GM21723 (cell line): Measurements from ENCODE around the gene DTWD2.
"Not testable (repeated sequence)": the region's sequence is repeated elsewhere in the genome, so short reads cannot be mapped to it uniquely, and the experiment has no call there.

Source experiments
- ATAC-seq: cut with Tn5 transposase; IDR thresholded peaks from one replicate; pipeline ENCODE4 v1.9.1; 2021; ENCODE audit warnings: mild to moderate bottlenecking, moderate library complexity; ENCODE audit not compliant: unreplicated experiment

DTWD2 gene

GRCh38 chr5:118882666-118883065, 105.7 kb downstream of the DTWD2 start:
- no peak for ATAC-seq

GRCh38 chr5:118876852-118877251, 111.5 kb downstream of the DTWD2 start:
- not testable (repeated sequence) for ATAC-seq

- ATAC-seq = no peak
Observed at GRCh38 chr5:118875131-118875530, 113.2 kb downstream of the DTWD2 start.

- no peak for ATAC-seq
Observed at GRCh38 chr5:118873417-118873816, 114.9 kb downstream of the DTWD2 start.

GRCh38 chr5:118863345-118863744, 125.0 kb downstream of the DTWD2 start:
- ATAC-seq = no peak

GRCh38 chr5:118862596-118862995, 125.8 kb downstream of the DTWD2 start:
- ATAC-seq = no peak

- no peak for ATAC-seq
Observed at GRCh38 chr5:118857700-118858099, 130.6 kb downstream of the DTWD2 start.

GRCh38 chr5:118854819-118855218, 133.5 kb downstream of the DTWD2 start:
- ATAC-seq = no peak

- ATAC-seq = not testable (repeated sequence)
Observed at GRCh38 chr5:118851785-118852184, 136.6 kb downstream of the DTWD2 start.

GRCh38 chr5:118849507-118849906, 138.8 kb downstream of the DTWD2 start:
- not testable (repeated sequence) for ATAC-seq

GRCh38 chr5:118844351-118844750, 144.0 kb downstream of the DTWD2 start:
- no peak for ATAC-seq

GRCh38 chr5:118834710-118835109, 153.6 kb downstream of the DTWD2 start:
- no peak for ATAC-seq

GRCh38 chr5:118832974-118833373, 155.4 kb downstream of the DTWD2 start:
- no peak for ATAC-seq

GRCh38 chr5:118825226-118825625, 163.1 kb downstream of the DTWD2 start:
- ATAC-seq = no peak

- ATAC-seq = no peak
Observed at GRCh38 chr5:118818604-118819003, 169.7 kb downstream of the DTWD2 start.

- ATAC-seq = no peak
Observed at GRCh38 chr5:118808441-118808840, 179.9 kb downstream of the DTWD2 start.

- ATAC-seq = no peak
Observed at GRCh38 chr5:118806571-118806970, 181.8 kb downstream of the DTWD2 start.

GRCh38 chr5:118802335-118802734, 186.0 kb downstream of the DTWD2 start:
- no peak for ATAC-seq

- ATAC-seq = no peak
Observed at GRCh38 chr5:118796081-118796480, 192.3 kb downstream of the DTWD2 start.

GRCh38 chr5:118794281-118794680, 194.1 kb downstream of the DTWD2 start:
- ATAC-seq = no peak

- ATAC-seq = no peak
Observed at GRCh38 chr5:118793652-118794051, 194.7 kb downstream of the DTWD2 start.

- no peak for ATAC-seq
Observed at GRCh38 chr5:118793091-118793490, 195.3 kb downstream of the DTWD2 start.

GRCh38 chr5:118791926-118792734, 196.2 kb downstream of the DTWD2 start:
- peak; percentile 96 for ATAC-seq
